Peyer's patch (tissue), 4 donors: ENCODE measurements around the gene NR6A1. TPM values are rescaled to one million over a fixed set of nuclear protein-coding genes. Genes with fewer than 3 reads are reported as not detected.
A peak's percentile ranks its signal among the peaks of the same experiment; 100 is the strongest.

ENCODE experiments used
- DNase-seq, 3 donors: peaks; one replicate each; pipeline ENCODE4 v3.0.0-alpha.2; 2017 to 2019
- H3K27ac ChIP-seq, 4 donors: fragments of 200-600 bp; sonication (generic); one replicate each; pipeline ENCODE4 v1.5.1; 2016 to 2019
- H3K27me3 ChIP-seq, 2 donors: fragments of 200-600 bp; sonication (generic); one replicate each; pipeline ENCODE4 v1.5.1; 2019
- H3K36me3 ChIP-seq, 3 donors: fragments of 200-600 bp; sonication (generic); one replicate each; pipeline ENCODE4 v1.5.1; 2016 to 2019
- H3K4me1 ChIP-seq, 4 donors: fragments of 200-600 bp; sonication (generic); one replicate each; pipeline ENCODE4 v1.5.1; 2016 to 2019
- H3K4me3 ChIP-seq, 4 donors: fragments of 200-600 bp; sonication (generic); 1 replicate in 3 of 4; 2 replicates in 1 of 4; pipeline ENCODE4 v1.5.1; 2016 to 2019; ENCODE audit warnings: mild to moderate bottlenecking in 1 of 4
- H3K9me3 ChIP-seq, 4 donors: fragments of 200-600 bp; sonication (generic); one replicate each; pipeline ENCODE4 v1.5.1; 2016 to 2019; ENCODE audit warnings: mild to moderate bottlenecking in 1 of 4
- CTCF ChIP-seq, 6 experiments: fragments of 450-650 bp in 4 of 6; fragments of 200-600 bp in 2 of 6; sonication (generic) in 1 of 6; IDR thresholded peaks; one replicate each; pipeline ENCODE4 v1.5.1; 2017 to 2019; ENCODE audit warnings: antibody characterized with exemption in 6 of 6, mild to moderate bottlenecking in 3 of 6, moderate library complexity in 1 of 6
- POLR2A ChIP-seq, 2 donors: fragments of 450-650 bp; IDR thresholded peaks; one replicate each; pipeline ENCODE4 v1.5.1; 2017; ENCODE audit warnings: antibody characterized with exemption in 2 of 2, mild to moderate bottlenecking in 2 of 2, moderate library complexity in 2 of 2
- total RNA-seq, 4 donors: library from RNA; depleted of rRNA; stranded (reverse); fragments of >200 nt; gene quantifications; one replicate each; pipeline ENCODE4 v1.1.0, GENCODE V29; 2016

NR6A1 gene
- total RNA-seq, 4 donors from 2014 or later: 10.7 to 43.0 (median 28.1) TPM

GRCh38 chr9:124574534-124575375 lies 196.4 kb downstream of the NR6A1 start:
- DNase-seq: no peak
- H3K4me3 ChIP-seq: no peak overlapping the region
- H3K9me3 ChIP-seq: no peaks in the 10 kb centered on the region
- TF ChIP-seq POLR2A (IDR thresholded peaks at IDR 0.05): no peak
- TF ChIP-seq CTCF (IDR thresholded peaks at IDR 0.05): no peak
- H3K27me3 ChIP-seq: no peaks in the 10 kb centered on the region
- H3K36me3 ChIP-seq: no peaks in the 10 kb centered on the region
- H3K4me1 ChIP-seq: no peaks in the 10 kb centered on the region
- H3K27ac ChIP-seq: peak overlapping the region in 1 of 4 donors; percentile 33

- no peak for DNase-seq
- H3K4me1 ChIP-seq: no peaks in the 10 kb centered on the region
- no peaks in the 10 kb centered on the region for H3K27me3 ChIP-seq
- TF ChIP-seq CTCF (IDR thresholded peaks at IDR 0.05) (no peak), POLR2A (IDR thresholded peaks at IDR 0.05) (no peak)
- H3K27ac ChIP-seq: no peak overlapping the region
- no peak overlapping the region for H3K4me3 ChIP-seq
- no peaks in the 10 kb centered on the region for H3K9me3 ChIP-seq
- no peaks in the 10 kb centered on the region for H3K36me3 ChIP-seq
Observed at GRCh38 chr9:124570942-124571666, 200.0 kb downstream of the NR6A1 start.

DNA sequence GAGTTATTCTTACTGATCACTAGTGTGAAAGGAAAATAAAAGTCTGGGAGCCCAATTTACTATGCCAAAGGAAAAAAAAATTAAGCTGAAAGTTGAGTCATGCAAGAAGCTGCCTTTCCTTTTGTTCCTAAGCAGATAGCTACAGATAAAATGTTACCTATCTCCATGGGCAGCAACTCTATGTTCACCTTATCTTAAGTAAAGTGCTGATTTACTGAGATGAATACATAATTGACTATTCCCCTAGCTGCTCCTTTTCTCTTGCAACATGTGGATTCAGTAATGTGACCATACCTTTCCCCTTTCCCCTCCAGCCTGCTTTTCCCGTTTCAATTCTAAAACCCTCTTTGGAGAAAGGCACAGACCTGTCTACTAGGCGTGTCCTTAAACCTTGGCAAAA lies 201.2 kb downstream of the NR6A1 start:
- Histone ChIP-seq H3K4me3 (no peak overlapping the region), H3K4me1 (no peaks in the 10 kb centered on the region), H3K27me3 (no peaks in the 10 kb centered on the region), H3K9me3 (no peaks in the 10 kb centered on the region), H3K36me3 (no peaks in the 10 kb centered on the region), H3K27ac (no peak overlapping the region)
- TF ChIP-seq POLR2A (IDR thresholded peaks at IDR 0.05): no peak
- TF ChIP-seq CTCF (IDR thresholded peaks at IDR 0.05): no peak
- DNase-seq: no peak

DNA sequence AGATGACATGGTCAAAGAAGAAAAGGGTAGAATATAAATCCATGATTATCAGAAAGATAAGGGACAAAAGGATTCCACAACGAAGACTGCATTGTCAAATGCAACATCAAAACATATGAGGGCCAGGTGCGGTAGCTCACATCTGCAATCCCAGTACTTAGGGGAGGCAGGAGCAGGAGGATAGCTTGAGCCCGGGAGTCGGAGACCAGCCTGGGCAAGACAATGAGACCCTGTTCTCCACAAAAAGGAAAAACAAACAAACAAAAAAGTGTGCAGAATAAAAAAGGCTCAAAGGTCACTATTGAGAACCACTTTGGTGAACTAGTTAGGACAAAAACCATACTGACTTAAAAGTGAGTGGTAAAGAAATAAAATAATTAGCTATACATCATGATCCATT lies 203.7 kb downstream of the NR6A1 start:
- Histone ChIP-seq H3K27ac (no peak overlapping the region), H3K4me3 (no peak overlapping the region), H3K27me3 (no peaks in the 10 kb centered on the region), H3K9me3 (no peaks in the 10 kb centered on the region), H3K4me1 (no peaks in the 10 kb centered on the region), H3K36me3 (no peaks in the 10 kb centered on the region)
- no peak for DNase-seq
- no peak for TF ChIP-seq POLR2A (IDR thresholded peaks at IDR 0.05)
- TF ChIP-seq CTCF (IDR thresholded peaks at IDR 0.05): no peak

- DNase-seq: no peak
- Histone ChIP-seq H3K9me3 (no peaks in the 10 kb centered on the region), H3K36me3 (no peaks in the 10 kb centered on the region), H3K4me3 (no peak overlapping the region), H3K27ac (no peak overlapping the region), H3K4me1 (no peaks in the 10 kb centered on the region), H3K27me3 (no peaks in the 10 kb centered on the region)
- TF ChIP-seq CTCF (IDR thresholded peaks at IDR 0.05) (no peak), POLR2A (IDR thresholded peaks at IDR 0.05) (no peak)
Observed at GRCh38 chr9:124562328-124562727, 208.8 kb downstream of the NR6A1 start.
